AG04449 (cell line): ENCODE results near the gene TBC1D17.

ENCODE experiments used
- CTCF ChIA-PET: fragments of 350-600 bp; formaldehyde crosslinking; extraction: SDS; loops from one replicate; lab custom pipeline; 2021; ENCODE audit warnings: antibody characterized with exemption; lab: Yijun Ruan, JAX
- POLR2A ChIA-PET: fragments of 400-600, 350-600 bp; formaldehyde crosslinking; extraction: SDS; loops from one replicate; lab custom pipeline; 2020; ENCODE audit warnings: antibody characterized with exemption, inconsistent platforms; lab: Yijun Ruan, JAX
- DNase-seq: peaks from one replicate; pipeline ENCODE4 v3.0.0-alpha.2; 2010; ENCODE audit warnings: low read depth, low spot score
- H3K4me3 ChIP-seq: 2 replicates; pipeline ENCODE4 v1.5.1; 2011; ENCODE audit warnings: low read depth, mild to moderate bottlenecking, control low read depth, low read length
- TF ChIP-seq, protein P1 (sequence below): IDR thresholded peaks from one replicate; pipeline ENCODE4 v1.5.1; 2011; ENCODE audit warnings: mild to moderate bottlenecking, moderate library complexity, low read length, control low read depth, inconsistent platforms; ENCODE audit not compliant: insufficient read depth; ENCODE audit errors: missing control alignments

Gene TBC1D17

DNA sequence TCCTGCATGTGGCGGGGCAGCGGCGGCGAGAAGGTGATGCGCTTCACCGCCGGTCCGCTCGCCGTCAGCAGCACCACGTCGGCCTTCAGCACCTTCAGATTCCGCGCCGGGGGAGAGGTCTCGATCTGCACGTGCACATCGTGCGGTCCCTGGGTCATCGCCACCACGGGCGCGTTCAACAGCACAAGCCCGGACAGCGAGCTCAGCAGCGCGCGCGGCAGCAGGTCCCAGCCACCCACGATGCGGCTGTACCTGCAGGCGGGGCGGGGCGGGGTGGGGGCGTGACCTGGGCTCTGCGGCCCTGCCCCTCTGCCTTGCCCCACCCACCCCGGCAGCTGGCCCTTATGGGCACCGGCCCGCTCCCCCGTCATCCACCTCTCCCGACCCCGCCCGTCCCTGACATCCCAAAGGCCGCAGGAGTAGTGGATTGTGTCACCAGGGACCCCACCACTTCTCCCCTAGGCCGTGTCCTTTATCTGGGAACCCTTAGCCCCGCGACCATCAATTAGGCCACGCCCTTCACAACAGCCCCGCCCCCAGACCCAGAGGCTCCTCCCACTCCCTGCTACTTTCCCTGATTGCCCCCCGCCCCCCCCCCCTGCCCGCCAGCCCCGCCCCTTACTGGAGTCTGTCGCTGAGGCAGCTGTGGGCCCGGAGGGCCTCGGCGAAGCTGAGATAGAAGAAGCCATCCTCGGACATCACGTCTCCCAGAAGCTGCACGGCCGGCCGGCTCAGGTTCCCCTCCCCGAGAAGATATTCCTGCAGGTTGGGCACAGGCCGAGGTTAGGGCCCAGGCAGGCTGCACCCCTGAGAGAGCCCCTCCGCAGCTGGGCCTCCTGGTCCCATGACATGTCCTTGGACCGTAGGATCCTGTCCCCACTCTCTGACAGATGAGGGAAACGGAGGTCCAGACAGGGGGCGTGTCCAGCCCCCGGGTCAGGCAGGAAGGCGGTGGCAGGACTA lies 13.1 kb downstream of the TBC1D17 start:
- ChIA-PET POLR2A (no interaction called here), CTCF (interaction anchor here (1.0 to 2.0 kb wide), 8 partner anchors 9 to 31 kb away, joined by 3 to 9 read pairs (median 4); no protein-coding TSS in a partner anchor)
- H3K4me3 ChIP-seq = peak overlapping the region; percentile 37
- TF ChIP-seq, protein P1, sequence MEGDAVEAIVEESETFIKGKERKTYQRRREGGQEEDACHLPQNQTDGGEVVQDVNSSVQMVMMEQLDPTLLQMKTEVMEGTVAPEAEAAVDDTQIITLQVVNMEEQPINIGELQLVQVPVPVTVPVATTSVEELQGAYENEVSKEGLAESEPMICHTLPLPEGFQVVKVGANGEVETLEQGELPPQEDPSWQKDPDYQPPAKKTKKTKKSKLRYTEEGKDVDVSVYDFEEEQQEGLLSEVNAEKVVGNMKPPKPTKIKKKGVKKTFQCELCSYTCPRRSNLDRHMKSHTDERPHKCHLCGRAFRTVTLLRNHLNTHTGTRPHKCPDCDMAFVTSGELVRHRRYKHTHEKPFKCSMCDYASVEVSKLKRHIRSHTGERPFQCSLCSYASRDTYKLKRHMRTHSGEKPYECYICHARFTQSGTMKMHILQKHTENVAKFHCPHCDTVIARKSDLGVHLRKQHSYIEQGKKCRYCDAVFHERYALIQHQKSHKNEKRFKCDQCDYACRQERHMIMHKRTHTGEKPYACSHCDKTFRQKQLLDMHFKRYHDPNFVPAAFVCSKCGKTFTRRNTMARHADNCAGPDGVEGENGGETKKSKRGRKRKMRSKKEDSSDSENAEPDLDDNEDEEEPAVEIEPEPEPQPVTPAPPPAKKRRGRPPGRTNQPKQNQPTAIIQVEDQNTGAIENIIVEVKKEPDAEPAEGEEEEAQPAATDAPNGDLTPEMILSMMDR = no peak
- DNase-seq = no peak

DNA sequence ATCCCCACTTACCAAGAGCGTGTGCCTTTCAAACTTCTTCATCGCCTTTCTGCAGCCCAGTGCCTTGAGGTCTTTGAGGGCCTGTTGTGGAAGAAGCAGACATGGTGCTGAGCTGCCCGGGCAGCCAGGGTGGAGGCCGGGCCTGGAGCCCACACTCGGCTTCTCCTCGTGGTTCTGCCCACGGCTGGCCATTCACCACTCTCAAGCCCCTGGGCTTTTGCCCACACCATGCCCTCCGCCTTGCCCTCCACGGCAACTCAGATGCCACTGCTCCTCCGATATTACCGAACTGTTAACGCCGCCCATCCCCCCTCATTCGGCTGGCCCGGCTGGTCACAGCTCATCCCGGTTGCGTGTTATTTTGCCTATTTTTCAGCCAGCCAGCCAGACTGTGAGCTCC lies 13.9 kb downstream of the TBC1D17 start:
- POLR2A ChIA-PET = no interaction called here
- CTCF ChIA-PET = interaction anchor here (1.0 to 1.2 kb wide), 2 partner anchors 16 to 174 kb away, joined by 3 read pairs; no protein-coding TSS in a partner anchor
- no peak overlapping the region for H3K4me3 ChIP-seq
- TF ChIP-seq, protein P1 = no peak
- no peak for DNase-seq

DNA sequence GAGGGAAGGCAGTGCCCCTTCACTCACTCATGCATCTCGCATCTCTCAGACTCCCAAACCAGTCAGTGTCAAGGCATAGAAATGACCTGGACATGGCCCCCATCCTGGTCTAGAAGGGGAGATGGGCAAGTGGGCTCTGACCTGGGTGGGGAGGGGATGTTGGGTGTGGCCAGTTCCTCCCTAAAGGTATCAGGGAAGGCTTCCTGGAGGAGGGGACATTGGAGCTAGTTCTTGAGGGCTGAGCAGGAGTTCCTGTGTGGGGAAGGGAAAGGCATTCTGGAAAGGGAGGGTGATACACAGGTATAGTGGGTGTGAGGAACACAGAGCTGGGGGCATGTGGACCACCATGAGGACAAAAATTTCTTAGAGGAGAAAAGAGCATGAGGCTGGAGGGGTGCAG lies 15.2 kb downstream of the TBC1D17 start:
- ChIA-PET POLR2A (no interaction called here), CTCF (interaction anchor here (2.3 kb wide), 1 partner anchor 10 kb away, joined by 4 read pairs; no protein-coding TSS in a partner anchor)
- no peak overlapping the region for H3K4me3 ChIP-seq
- TF ChIP-seq, protein P1 = no peak
- DNase-seq = no peak

DNA sequence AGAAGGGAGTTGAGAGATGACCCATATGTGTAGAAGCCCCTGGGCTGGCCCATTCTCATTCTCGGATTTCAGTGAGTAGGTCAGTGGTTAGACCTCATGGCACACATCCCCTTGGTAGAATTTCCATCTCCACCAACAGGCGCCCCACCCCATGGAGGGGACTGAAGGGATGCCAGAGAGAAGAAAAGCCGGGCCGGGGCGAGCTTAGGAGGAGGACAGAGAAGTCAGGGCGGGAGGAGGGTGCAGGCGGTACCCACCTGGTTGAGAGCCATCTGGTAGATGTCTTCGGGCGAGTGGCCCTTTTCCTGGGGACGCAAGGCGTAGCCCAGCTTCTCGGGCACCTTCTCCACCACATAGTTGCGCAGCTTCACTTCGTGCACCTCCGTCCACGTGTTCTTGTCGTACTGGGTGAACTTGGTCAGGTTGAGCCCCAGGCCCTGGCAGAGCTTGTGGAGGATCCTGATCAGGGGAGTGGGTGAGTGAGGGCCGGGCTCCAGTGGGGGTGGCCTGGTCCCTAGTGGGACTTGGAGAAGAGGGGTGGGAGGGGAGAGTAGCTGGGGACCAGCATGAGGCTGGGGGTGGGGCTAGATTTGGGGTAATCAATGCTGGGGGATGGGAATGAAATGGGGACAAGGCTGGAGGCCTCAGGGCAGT lies 16.6 kb downstream of the TBC1D17 start:
- ChIA-PET CTCF (interaction anchor here (0.8 to 2.3 kb wide), 2 partner anchors 12 kb away, joined by 3 to 4 read pairs; no protein-coding TSS in a partner anchor), POLR2A (interaction anchor here (0.6 kb wide), 2 partner anchors 49 to 314 kb away, joined by 3 read pairs; partner anchors contain the start of gene NOSIP)
- no peak for DNase-seq
- no peak overlapping the region for H3K4me3 ChIP-seq
- TF ChIP-seq, protein P1 = no peak

DNA sequence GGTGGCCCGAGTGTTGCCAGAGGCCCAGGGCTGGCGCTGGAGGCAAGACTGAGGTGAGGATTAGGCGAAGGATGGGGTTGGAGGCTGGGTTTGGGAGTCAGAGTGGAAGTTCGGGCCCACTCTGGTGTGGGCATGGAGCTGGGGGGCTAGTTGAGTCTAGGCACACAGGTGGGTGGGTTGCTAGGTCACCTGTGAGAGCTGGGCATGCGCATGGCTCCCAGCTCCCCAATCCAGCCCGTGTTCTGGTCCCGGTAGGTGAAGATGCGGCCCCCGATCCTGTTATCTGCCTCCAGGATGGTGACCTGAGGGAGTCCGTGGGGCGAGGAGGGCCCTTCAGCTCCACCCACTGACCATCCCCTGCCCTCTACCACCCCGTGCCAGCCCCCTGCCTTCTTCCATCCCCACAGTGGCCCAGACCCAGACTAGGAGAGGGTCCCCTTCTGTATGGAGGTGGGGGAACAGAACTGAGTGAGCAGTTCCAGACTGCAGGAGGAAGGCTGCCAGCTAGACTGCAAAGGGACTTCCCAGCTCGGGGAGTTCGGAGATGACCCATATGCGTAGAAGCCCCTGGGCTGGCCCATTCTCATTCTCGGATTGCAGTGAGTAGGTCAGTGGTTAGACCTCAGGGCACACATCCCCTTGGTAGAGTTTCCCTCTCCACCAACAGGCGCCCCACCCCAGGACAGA lies 17.5 kb downstream of the TBC1D17 start:
- H3K4me3 ChIP-seq = no peak overlapping the region
- ChIA-PET POLR2A (interaction anchor here (0.6 to 1.2 kb wide), 2 partner anchors 19 to 314 kb away, joined by 3 to 5 read pairs; partner anchors contain the start of gene NOSIP), CTCF (interaction anchor here (0.8 to 1.2 kb wide), 2 partner anchors 11 to 13 kb away, joined by 3 read pairs; no protein-coding TSS in a partner anchor)
- no peak for DNase-seq
- TF ChIP-seq, protein P1 = no peak
